Stimulated activated CD4-positive, alpha-beta T cell treated with anti-CD3 and anti-CD28 coated beads, Interleukin-4, amount 100 ng/mL, for 1 hour (primary cell): ENCODE data around the gene CFAP97.

ENCODE experiments used
- DNase-seq: peaks from one replicate; pipeline ENCODE4 v3.0.0-alpha.2; 2020

The CFAP97 gene

DNA sequence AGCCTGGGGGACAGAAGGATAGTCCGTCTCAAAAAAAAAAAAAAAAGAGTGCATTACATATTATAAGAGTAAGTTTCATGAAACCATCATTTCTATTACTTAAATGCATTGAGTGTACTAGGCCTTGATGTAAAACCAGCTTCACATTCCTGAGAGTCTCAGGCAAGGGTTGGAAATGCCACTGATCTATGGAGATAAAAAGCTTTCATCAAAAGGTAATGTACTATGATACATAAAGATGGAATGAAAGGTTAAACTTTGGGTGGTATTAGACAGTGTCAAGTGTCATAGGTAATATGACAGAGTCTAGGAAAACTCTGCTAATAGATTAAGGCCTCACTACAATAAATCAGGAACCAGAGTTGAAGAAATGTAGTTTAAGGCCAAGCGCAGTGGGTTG lies 7.4 kb downstream of the CFAP97 start:
- DNase-seq: no peak

DNA sequence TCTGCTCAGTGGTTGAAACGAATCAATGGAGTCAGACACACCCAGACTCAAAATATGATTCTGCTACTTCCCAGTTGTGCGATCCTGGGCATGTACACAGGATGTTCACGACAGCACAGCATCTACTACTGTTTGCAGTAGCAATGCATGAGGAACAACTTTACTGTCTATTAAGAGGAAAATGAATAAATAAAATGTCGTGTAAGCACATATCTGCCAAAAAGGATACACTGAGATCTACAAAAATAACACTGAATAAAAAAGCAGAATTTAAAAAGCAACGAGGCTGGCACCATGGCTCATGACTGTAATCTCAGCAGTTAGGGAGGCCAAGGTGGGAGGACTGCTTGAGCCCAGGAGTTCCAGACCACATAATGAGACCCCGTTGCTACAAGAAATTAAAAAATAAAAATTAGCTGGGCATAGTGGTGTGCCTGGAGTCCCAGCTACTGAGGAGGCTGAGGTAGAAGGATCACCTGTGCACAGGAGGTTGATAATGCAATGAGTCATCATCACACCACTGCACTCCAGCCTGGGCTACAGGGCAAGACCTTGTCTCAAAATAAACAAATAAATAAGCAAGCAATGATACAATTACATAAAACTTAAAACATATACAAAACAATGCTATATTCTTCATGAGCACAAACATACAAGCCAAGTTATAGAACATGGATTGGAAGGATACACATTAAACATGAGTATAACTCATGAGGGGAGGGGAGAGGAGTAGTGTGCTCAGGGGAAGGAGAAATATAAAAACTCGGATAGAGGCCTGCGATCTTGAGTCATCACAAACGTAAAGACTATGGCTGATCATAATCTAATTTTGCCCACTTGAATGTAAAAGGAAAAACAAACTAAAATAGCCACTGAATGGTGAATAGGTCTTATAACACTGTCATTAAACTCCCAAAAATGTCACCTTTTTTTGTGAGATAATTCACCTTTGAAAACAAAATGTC lies 8.6 kb downstream of the CFAP97 start:
- no peak for DNase-seq

DNA sequence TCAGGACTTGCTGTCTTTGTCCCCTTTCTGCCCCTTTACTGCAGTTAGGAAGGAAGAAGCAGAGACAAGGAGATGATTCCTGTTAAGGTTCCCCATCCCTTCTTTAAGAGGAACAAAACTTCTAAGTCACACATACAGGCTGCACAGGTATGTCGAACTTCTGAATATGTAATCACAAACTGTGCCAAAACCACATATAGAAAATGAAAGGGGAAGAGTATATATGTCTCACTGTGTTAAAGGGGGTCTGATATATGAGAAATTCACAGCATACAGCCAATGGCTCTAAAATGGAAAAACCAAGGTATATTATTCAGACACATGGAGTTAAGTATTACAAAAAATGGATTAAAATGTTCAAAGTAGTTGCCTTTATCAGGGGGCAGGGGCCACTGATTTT lies 11.7 kb downstream of the CFAP97 start:
- DNase-seq: no peak

DNA sequence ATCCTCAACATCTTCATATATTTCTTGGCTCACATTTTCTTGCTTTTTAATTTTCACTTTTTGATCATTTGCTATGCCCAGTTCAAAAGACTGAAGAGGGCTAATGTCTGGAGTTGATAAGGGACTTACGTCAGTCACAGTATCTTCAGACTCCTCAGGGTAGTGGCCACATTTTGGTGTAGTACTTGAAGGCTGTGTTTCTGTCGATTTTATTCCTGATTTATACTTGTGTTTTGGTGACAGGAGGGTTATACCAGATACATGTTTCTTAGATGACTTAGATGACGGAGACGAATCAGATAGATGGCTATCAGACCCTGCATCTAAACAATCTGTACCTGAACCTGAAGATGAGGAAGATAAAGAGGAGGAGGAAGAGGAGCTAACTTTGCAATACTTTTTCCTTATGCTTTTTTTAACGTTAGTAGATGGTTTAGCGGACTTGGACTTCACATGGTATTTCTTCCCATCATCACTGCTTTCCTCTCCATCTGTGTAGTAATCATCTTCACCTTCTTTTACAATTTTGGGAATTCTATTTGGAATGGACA lies 13.4 kb downstream of the CFAP97 start:
- DNase-seq: no peak

DNA sequence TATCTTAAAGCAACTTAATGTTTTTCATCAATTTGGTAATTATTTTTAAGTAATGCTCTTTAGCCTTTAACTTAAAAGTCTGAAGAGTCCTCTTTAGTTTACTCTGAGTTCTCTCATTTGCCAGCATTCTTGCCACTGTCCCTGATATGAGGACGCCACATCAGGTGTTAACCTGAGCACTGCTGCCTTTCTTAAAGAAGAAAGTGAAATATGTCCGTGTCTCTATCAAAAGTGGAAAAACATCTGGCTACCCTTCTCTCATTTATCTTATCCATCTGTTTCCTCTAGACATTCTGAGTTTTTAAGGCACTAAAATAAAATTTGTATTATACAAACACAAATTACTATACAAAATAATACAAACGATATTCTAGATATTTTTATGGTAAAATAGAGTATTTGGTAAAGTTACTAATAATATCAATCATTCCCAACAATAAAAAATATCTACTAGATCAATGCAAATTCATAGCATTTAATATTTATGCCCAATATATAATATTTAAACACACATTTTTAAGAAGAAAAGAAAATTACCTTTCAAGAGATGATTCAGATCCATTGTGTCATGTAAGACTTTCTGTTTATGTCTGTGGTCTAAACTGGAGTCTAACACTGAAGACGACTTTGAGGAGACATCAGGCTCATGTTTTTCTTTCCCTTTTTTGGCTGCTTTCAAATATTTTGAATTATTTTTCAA lies 14.0 kb downstream of the CFAP97 start:
- DNase-seq: no peak

DNA sequence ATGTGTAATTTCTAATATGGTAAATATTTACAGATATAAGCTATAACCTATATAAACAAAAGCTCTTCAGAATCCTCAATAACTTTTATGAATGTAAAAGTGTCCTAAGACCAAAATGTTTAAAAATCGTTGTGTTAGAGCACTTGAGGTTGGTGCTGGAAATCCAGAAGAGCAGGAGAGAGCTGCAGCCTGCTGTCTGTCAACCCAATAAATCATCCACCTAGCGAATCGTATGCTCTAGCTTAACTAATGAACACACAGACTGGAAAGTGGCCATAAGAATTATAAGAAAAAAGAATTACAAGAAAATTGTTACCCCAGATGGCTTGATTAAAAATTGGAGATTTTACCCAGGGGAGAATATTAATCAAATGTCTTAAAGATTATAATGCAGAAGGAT lies 17.0 kb downstream of the CFAP97 start:
- no peak for DNase-seq

DNA sequence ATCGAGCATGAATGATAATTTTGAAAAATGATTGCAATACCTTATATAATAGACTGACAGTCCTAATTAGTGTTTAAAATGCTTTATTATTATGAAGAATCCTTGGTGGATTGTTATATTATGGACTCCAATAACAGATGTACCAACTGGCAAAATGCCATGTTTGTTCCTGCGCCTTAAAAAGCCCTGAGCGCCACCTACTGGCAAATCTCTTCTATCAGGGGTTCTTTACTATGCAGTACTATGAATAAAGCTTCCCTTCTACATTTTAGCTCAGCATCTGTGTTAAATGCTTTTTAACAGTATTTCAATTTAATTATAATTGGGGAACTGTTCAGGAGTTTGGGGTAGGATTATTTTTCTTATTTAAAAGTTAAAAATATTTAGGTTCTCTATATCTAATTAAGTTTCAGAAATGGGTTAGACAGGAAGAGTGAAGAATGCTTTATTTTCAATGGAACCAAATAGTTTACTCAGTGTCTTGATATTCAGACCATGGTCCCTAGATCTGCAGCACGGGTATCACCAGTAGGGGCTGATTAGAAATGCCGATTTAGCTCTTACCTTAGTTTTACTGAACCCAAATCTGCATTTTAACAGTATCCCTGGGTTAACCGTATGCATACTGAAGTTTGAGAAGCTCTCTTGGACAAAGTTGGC lies 20.0 kb downstream of the CFAP97 start:
- DNase-seq: peak; percentile 65

DNA sequence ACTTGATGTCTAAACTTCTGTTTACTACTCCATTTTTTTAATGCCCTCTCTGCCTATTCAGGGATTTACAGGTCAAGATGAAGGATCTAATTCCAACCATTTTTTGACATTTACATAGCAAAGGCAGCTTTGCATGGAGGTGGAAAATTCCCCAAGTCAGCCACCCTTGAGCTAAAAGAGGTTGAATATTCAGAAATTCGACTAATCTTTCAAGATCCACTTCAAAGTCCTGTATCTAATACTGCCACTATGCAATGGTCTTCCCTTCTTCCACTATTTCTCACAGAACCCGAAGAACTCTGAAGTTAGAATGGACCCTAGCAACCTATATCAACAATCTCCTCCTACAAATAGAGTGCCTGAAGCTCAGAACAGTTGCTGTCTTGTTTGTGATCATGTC lies 21.6 kb downstream of the CFAP97 start:
- no peak for DNase-seq

DNA sequence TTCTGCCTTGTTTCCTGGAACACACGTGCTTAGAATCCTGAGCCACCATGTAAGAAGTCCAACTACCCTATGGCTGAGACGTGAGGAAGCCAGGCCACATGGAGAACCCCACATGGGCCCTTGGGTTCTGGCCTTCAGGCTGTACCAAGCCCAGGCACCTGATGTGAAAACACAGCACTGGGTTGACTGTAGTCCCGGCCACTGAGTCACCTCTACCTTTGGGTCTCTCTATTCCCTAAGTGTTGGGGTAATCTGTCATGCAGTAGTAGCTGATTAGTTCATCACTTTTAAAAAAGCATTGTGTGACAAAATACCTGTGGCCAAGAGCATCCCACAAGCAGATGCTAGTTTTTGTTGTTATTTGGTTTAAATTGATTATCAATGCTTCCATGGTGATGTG lies 24.3 kb downstream of the CFAP97 start:
- no peak for DNase-seq

DNA sequence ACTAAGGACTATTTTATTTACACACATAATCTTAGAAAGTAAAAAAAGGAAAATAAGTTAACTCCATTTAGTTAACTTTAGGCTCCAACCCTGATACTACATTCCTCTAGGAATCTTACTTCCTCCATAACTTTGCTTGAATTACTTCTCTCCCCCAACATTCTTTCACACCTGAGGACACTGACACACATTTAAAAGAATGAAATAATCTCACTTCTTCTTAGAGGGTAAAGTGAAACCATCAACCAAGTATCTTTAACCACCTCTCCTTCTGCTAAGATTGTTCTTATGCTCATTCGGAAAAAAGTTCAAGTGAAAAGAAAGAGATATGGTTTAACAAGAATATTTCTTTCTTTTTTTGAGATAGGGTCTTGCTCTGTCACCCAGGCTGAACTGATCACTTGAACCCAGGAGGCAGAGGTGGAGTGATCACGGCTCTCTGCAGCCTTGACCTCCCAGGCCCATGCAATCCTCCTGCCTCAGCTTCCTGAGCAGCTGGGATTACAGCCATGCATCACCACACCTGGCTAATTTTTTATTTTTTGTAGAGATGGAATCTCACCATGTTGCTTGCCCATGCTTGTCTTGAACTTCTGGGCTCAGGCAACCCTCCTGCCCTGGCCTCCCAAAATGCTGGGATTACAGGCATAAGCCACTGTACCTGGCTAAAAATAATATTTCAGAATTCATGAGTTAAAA lies 32.3 kb downstream of the CFAP97 start:
- no peak for DNase-seq

DNA sequence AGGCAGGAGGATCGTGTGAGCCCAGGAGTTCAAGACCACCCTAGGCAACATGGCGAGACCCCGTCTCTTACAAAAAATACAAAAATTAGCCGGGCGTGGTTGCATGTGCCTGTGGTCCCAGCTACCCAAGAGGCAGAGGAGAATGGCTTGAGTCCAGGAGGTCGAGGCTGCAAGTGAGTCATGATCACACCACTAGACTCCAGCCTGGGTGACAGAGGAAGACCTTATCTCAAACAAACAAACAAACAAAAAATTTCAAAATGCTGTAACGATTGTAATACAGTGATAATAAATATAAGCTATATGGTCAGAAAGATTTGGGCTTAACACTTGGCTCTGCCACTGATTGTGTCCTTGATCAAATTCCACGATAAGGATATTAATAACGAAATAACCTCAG lies 36.6 kb downstream of the CFAP97 start:
- no peak for DNase-seq

DNA sequence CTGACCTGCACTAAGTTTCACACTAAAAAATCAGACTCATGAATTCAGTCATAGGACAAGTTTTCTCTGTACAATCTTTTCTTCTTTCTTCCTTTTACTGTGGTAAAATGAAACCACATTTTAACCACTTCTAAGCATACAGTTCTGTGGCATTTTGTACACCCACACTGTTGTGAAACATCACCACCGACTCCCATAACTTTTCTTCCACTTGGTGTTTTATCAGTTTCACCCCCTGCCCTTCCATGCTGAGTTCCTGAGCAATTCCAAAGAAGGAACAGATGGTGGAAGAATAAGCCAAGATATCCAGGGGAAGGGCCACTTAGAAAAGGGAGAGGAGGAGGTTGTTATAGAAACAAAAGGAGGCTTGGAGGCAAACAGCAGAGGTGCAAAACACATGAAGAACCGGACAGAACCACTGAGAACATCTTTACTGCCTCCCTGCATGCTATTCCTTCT lies 38.2 kb downstream of the CFAP97 start:
- DNase-seq: no peak

DNA sequence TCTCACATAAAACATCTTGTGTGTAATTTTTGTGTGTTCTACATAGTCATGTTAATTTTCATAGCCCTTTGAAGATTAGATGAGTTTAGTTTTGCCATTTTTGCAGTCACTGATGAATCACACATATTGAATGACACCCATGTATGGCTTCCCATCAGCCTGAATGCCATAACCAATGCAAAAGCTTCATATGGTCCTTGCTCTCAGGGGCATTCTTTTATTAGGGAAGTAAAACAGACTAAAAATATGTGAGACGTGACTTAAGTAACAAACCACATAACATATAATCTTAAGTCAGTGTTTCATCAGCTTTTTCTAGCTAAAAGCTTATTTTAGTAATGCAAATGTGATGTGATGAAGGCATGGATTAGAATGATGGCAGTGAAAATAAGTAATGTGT lies 52.5 kb downstream of the CFAP97 start:
- DNase-seq: no peak

DNA sequence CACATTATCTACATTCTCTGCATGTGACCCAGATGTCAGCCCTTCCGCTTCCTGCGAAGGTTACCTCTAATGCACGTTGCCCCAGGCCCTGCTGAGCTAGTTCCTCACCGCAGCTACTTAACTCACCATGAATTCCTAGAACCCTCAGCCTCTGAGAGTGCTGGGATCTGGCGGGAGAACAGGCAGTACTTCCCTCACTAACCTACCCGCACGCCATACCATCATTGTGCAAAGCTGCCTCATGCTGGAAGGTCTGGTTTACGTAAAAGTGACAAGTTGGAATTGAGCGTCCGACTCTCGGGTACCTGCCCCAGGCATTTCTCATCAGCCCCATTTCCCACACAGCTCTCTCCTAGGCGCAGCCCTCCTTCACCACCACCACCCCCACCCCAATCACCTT lies 54.4 kb downstream of the CFAP97 start:
- DNase-seq: no peak

DNA sequence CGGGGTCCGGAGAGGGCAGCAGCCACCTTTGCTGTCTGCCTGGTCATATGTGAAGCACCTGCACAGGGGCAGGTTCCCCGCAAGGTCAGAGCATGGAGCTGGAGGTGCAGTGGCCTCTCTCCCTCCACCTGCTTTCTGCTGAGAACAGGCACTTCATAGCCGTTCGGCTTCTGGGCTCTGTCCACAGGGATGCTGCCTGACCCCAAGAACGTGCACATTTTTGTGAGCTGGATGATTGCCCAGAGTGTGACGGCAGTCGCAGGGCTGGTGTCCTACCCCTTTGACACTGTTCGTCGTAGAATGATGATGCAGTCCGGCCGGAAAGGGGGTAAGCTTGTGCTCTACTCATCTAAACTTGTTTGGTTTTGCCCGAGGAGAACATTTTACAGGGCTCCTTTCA lies 58.2 kb downstream of the CFAP97 start:
- no peak for DNase-seq

DNA sequence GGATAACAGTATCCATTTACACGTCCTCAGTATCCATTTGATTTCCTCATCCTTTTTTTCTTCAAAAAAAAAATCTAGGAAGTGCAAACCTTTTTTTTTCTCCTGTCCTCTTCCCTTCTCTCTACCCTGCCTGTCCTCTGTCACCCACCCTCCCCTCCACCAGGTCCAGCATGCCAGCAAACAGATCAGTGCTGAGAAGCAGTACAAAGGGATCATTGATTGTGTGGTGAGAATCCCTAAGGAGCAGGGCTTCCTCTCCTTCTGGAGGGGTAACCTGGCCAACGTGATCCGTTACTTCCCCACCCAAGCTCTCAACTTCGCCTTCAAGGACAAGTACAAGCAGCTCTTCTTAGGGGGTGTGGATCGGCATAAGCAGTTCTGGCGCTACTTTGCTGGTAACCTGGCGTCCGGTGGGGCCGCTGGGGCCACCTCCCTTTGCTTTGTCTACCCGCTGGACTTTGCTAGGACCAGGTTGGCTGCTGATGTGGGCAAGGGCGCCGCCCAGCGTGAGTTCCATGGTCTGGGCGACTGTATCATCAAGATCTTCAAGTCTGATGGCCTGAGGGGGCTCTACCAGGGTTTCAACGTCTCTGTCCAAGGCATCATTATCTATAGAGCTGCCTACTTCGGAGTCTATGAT lies 59.1 kb downstream of the CFAP97 start:
- no peak for DNase-seq

DNA sequence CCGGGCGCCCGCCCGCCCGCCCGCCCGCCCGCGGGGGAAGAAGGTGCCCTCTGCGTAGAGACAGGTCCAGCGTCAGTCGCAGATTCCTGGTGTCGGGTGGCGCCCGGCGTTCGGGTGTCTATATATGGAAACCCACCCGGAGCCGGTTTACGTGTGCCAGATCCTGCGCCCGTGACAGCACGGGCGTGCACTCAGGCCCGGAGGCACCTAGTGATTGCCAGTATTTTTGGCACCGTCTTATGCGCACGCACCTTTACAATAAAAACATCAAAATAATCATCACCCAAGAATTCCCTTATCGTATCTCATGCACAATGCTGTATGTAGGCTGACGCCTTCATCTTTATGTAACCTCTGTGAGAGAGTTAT lies 60.2 kb downstream of the CFAP97 start:
- peak; percentile 21 for DNase-seq

DNA sequence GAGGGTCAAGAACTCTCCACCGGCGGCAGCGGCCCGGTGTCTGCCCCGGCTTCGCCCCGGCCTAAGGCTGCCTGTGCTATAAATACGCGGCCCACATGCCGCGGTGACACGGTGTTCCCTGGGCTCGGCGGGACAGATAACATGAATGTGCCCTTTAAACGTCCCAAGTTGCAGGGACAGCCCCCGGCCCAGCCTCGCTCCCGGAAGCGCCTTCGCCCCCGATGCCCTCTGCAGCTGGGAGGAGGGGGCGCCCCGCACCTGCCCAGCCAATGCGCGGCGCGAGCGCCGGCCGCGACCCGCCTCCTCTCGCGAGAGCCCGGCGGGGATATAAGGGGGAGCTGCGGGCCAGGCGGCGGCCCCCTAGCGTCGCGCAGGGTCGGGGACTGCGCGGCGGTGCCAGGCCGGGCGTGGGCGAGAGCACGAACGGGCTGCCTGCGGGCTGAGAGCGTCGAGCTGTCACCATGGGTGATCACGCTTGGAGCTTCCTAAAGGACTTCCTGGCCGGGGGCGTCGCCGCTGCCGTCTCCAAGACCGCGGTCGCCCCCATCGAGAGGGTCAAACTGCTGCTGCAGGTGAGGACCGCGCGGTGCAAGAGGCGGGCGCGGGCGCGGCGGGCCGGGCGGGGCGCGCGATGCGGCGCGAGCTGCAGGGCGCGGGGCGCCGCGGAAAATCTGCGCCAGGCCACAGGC lies 60.7 kb downstream of the CFAP97 start, which contains the start of gene SLC25A4:
Gene SLC25A4, plus strand, starts transcription at position 355 of the 689 bp plus-strand sequence. Its CDS starts 107 bp downstream, at position 462.
- peak; percentile 85 for DNase-seq

DNA sequence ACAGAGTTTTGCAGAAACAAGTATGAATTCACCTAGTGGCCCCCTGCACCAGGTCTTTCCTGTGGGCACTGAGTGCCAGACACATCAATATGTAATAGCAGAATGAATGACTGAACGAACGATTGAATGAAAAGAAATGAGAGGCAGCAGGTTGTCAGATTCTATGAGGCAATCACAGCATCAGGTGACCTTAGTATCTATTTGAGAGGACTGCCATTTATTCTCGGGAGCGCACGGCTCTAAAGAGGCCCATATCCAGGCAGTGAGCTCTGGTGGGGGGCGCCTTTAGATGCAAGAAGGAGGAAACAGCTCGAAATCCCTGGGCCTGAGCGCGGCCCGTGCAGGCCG lies 61.3 kb downstream of the CFAP97 start:
- no peak for DNase-seq

DNA sequence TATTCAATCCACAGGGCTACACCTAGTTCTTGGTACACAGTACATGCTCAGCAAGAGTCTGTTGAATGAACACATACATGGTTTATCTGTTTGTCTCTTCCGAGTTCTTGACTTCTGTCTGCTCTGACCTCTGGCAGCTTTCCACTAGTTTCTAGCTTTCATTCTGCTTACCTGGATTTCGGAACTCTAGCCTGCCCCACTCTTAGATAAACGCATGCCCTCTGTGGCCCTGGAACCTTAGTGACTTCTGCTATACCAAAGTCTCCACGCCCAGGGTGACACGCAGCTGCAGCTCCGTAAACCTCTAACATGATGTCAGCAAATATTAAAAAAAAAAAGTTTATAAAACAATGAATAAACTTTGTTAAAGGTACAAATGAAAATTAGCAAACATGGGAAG lies 62.0 kb downstream of the CFAP97 start:
- no peak for DNase-seq

DNA sequence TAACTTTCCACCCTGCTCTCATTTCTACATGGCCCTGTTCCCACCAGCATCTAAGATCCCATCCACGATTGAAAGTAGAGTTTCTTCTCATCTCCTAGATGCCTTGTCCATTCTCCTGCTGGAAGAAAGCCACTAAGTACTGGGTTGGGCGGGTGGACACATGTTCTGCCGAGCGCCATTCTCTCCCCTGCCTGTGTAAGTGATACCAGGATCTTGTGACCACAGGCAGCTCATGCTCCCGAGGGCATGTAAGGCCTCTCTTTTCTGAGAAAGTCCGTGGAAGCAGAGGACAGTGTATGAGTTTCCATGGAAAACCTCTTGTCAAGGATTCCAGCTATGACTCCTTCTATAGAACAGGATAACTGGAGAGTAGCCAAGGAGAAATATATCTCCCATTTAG lies 64.1 kb downstream of the CFAP97 start:
- DNase-seq: no peak

DNA sequence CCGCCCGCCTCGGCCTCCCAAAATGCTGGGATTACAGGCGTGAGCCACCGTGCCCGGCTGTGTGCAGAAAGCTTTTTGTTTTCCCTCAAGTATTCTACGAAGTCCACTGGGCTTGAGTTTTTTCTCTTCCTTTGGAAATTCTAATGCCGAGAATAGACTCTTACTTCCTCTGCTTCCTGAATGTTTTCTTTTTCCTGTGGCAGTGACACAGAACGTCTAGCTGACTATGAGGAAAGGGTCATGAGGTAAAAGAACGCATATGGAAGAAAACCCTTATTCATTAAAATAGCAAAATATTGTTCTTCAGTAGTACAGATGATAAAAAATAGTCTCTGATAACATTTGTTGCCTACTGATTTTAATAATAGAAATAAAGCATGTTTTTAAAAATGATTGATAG lies 65.6 kb downstream of the CFAP97 start:
- DNase-seq: no peak
